Measurements from ENCODE around the gene SETD1A. TPM values are rescaled to one million over a fixed set of nuclear protein-coding genes. Genes with fewer than 3 reads are reported as not detected.
A peak's percentile ranks its signal among the peaks of the same experiment; 100 is the strongest.

Gene SETD1A
- total and polyA plus RNA-seq, 2 of the 8 experiments (the other 6 are each of a cell fraction or from before 2014, with no cell fraction given), result 4.8 to 29.0 TPM

GRCh38 chr16:30924076-30924912 is 33.3 kb upstream of the SETD1A start:
- peaks cover 0 to 11% (median 3%) of the 10 kb centered on the region in 4 experiments; a peak in 4 of 8 replicates for H3K36me3 ChIP-seq (ENCODE audit: control insufficient read depth in 2 of 4, insufficient read depth in 4 of 4, low read length in 3 of 4)
- peak overlapping the region; percentile 68 to 71 for H3K4me2 ChIP-seq (ENCODE audit: insufficient read depth in 1 of 2, low read depth in 2 of 2, low read length in 2 of 2)
- H2AFZ ChIP-seq (ENCODE audit: low read length), result no peak overlapping the region
- H4K20me1 ChIP-seq (replicated peaks in 1 of 2; ENCODE audit: control insufficient read depth in 1 of 2, insufficient read depth in 2 of 2, low read length in 2 of 2), result peaks cover 2 to 3% of the 10 kb centered on the region in 2 experiments
- H3K14ac ChIP-seq (ENCODE audit: insufficient read length), result no peak overlapping the region
- no peak overlapping the region for H2AK5ac ChIP-seq (ENCODE audit: low read depth, low read length)
- H3K27me3 ChIP-seq (replicated peaks in 1 of 4; ENCODE audit: control insufficient read depth in 3 of 4, extremely low read depth in 1 of 4, insufficient read depth in 3 of 4, low read length in 3 of 4), result no peaks in the 10 kb centered on the region
- peak overlapping the region; percentile 47 for H3K56ac ChIP-seq (replicated peaks; ENCODE audit: insufficient read length, low read depth, low read length)
- 27% methylated on average over 3 of the region's 53 CpGs; no CpG with 5 or more reads in 1 of the 2 experiments for WGBS, 2 experiments (ENCODE audit: extremely low coverage in 1 of 2, insufficient coverage in 1 of 2, insufficient read length in 1 of 2, insufficient replicate concordance in 2 of 2, low coverage in 1 of 2, low lambda C conversion rate in 2 of 2, missing lambda C conversion rate in 1 of 2)
- H3K18ac ChIP-seq (ENCODE audit: extremely low read depth, low read length), result peak overlapping the region; percentile 71; the same call in 1 of the 2 replicates
- H2BK12ac ChIP-seq (ENCODE audit: low read depth, low read length), result no peak overlapping the region
- CTCF ChIA-PET (ENCODE audit: partially characterized antibody), result interaction anchor here (0.6 to 4.4 kb wide), 4 partner anchors 11 to 78 kb away, joined by 3 to 33 read pairs (median 14); no protein-coding TSS in a partner anchor
- H3K23ac ChIP-seq (ENCODE audit: insufficient read length), result no peak overlapping the region
- peaks cover 0 to 9% (median 2%) of the 10 kb centered on the region in 4 experiments; a peak in 4 of 7 replicates for H3K4me1 ChIP-seq (replicated peaks in 1 of 4; ENCODE audit: control insufficient read depth in 3 of 4, insufficient read depth in 4 of 4, low read length in 3 of 4)
- peaks cover 4% of the 10 kb centered on the region for H3K79me1 ChIP-seq (ENCODE audit: low read depth, low read length)
- H2BK15ac ChIP-seq (ENCODE audit: low read length), result no peak overlapping the region
- H4K5ac ChIP-seq (ENCODE audit: insufficient read length, low read depth, low read length), result peak overlapping the region; percentile 36
- H3K9me3 ChIP-seq (ENCODE audit: insufficient read depth in 2 of 2, low read depth in 1 of 2, low read length in 1 of 2), result no peaks in the 10 kb centered on the region
- H3K4ac ChIP-seq (replicated peaks; ENCODE audit: insufficient read length, low read depth, low read length), result no peak overlapping the region
- peak overlapping the region in 3 of 4 experiments; percentile 34 to 68 (median 56); a peak in 6 of 7 replicates for H3K9ac ChIP-seq (replicated peaks in 1 of 4; ENCODE audit: extremely low read depth in 1 of 4, low read depth in 3 of 4, low read length in 3 of 4)
- peaks cover 8% of the 10 kb centered on the region; the same call in 1 of the 2 replicates for H3K23me2 ChIP-seq (ENCODE audit: low read depth, low read length)
- FAIRE-seq (no peak), DNase-seq (ENCODE audit: low read depth in 1 of 2, low spot score in 2 of 2) (peak in 1 of 2 experiments; percentile 60)
- H2BK5ac ChIP-seq (ENCODE audit: low read depth, low read length), result no peak overlapping the region; the same call in 1 of the 2 replicates
- H3K4me3 ChIP-seq (ENCODE audit: extremely low read depth in 1 of 4, insufficient read depth in 2 of 4, low read depth in 3 of 4, low read length in 4 of 4), result peak overlapping the region; percentile 49 to 88 (median 62)
- H2BK120ac ChIP-seq (replicated peaks; ENCODE audit: low read depth, low read length), result no peak overlapping the region
- POLR2A ChIA-PET (ENCODE audit: partially characterized antibody), result interaction anchor here (0.6 to 8.2 kb wide), 11 partner anchors 13 to 149 kb away, joined by 3 to 105 read pairs (median 4); partner anchors contain the start of genes CTF1 and ORAI3
- H3K27ac ChIP-seq (ENCODE audit: low read depth, low read length), result peak overlapping the region; percentile 37; the same call in 1 of the 2 replicates
- H3K79me2 ChIP-seq (ENCODE audit: control insufficient read depth in 1 of 2, insufficient read depth in 2 of 2, low read length in 2 of 2), result peaks cover 0 to 10% of the 10 kb centered on the region in 2 experiments; a peak in 2 of 4 replicates
- H2BK20ac ChIP-seq (ENCODE audit: low read length), result no peak overlapping the region
- H4K8ac ChIP-seq (ENCODE audit: extremely low read depth, insufficient read depth, low read length), result peak overlapping the region; percentile 72; the same call in 1 of the 2 replicates
- no peak overlapping the region for H4K91ac ChIP-seq (replicated peaks; ENCODE audit: insufficient read length, low read length)
- TF ChIP-seq RBBP5 (IDR thresholded peaks at IDR 0.05; ENCODE audit: borderline replicate concordance, low read depth, low read length) (0 out of 2 replicates have a peak, but pooled peaks have one; percentile 3), PHF8 (conservative IDR thresholded peaks at IDR 0.05; ENCODE audit: low read depth, low read length) (no peak; the same call in 1 of the 2 replicates), POLR2A (IDR thresholded peaks at IDR 0.05; ENCODE audit: control extremely low read depth in 1 of 2, low read depth in 2 of 2, low read length in 2 of 2) (peak in 1 of 2 experiments; percentile 41; a peak in 1 of 3 replicates), TAF7 (optimal IDR thresholded peaks at IDR 0.05; ENCODE audit: borderline replicate concordance, low read depth, low read length) (no peak), SP1 (IDR thresholded peaks at IDR 0.05; ENCODE audit: low read depth, low read length) (no peak), POLR2AphosphoS5 (IDR thresholded peaks at IDR 0.05; ENCODE audit: low read depth, low read length) (0 out of 2 replicates have a peak, but pooled peaks have one; percentile 20), ATF3 (IDR thresholded peaks at IDR 0.05; ENCODE audit: insufficient read depth, low read depth, low read length) (no peak), ASH2L (IDR thresholded peaks at IDR 0.05; ENCODE audit: low read length) (no peak), SP2 (IDR thresholded peaks at IDR 0.05; ENCODE audit: low read length) (no peak)

All from H1 (cell line).